Heart right ventricle (tissue), 16 donors: Measurements from ENCODE around the gene TMEM221. TPM values are rescaled to one million over a fixed set of nuclear protein-coding genes. Genes with fewer than 3 reads are reported as not detected.

Source experiments
- ATAC-seq, 8 donors: fragments of 200-7000 bp; cut with Tn5 transposase; one replicate each; pipeline ENCODE4 v1.9.1; 2020; ENCODE audit warnings: mild to moderate bottlenecking in 8 of 8, moderate library complexity in 8 of 8, moderate number of reproducible peaks in 1 of 8
- DNase-seq, 2 donors: peaks; one replicate each; pipeline ENCODE4 v3.0.0-alpha.2; 2020
- H3K27ac ChIP-seq, 10 donors: fragments of 200-600 bp; sonication (generic) in 2 of 10; one replicate each; pipeline versions ENCODE4 v1.5.0 to v1.8.0; 2020 to 2022; ENCODE audit warnings: mild to moderate bottlenecking in 3 of 10
- H3K27me3 ChIP-seq, 7 donors: fragments of 200-600 bp; one replicate each; pipeline ENCODE4 v1.8.0; 2021 to 2022; ENCODE audit warnings: mild to moderate bottlenecking in 2 of 7
- H3K36me3 ChIP-seq, 9 donors: fragments of 200-600 bp; sonication (generic) in 1 of 9; one replicate each; pipeline versions ENCODE4 v1.5.0 to v1.8.0; 2020 to 2022; ENCODE audit warnings: mild to moderate bottlenecking in 2 of 9
- H3K4me1 ChIP-seq, 9 donors: fragments of 200-600 bp; sonication (generic) in 1 of 9; one replicate each; pipeline versions ENCODE4 v1.5.0 to v1.8.0; 2020 to 2022; ENCODE audit warnings: mild to moderate bottlenecking in 4 of 9
- H3K4me3 ChIP-seq, 10 donors: fragments of 200-600 bp; sonication (generic) in 2 of 10; one replicate each; pipeline versions ENCODE4 v1.5.0 to v1.8.0; 2020 to 2022; ENCODE audit warnings: mild to moderate bottlenecking in 7 of 10, moderate library complexity in 2 of 10
- H3K9me3 ChIP-seq, 11 donors: fragments of 200-600 bp in 10 of 11; sonication (generic) in 2 of 11; one replicate each; pipeline versions ENCODE4 v1.5.0 to v1.8.0; 2013 to 2022; ENCODE audit warnings: mild to moderate bottlenecking in 2 of 11, control low read depth in 1 of 11, moderate library complexity in 1 of 11
- CTCF ChIP-seq, 9 donors: fragments of 200-600 bp; sonication (generic) in 2 of 9; IDR thresholded peaks; one replicate each; pipeline versions ENCODE4 v1.5.0 to v1.8.0; 2021 to 2022; ENCODE audit warnings: antibody characterized with exemption in 9 of 9, mild to moderate bottlenecking in 5 of 9, moderate library complexity in 1 of 9
- WGBS, 2 donors: extraction: QIAGEN DNeasy Blood & Tissue Kit; methylation state at CpG; one replicate each; pipeline ENCODE4 v1.1.7; 2013; ENCODE audit warnings: inconsistent platforms in 1 of 2; 5-methylcytosine and 5-hydroxymethylcytosine counted together
- intact Hi-C, 10 donors: fragments of 100-400 bp; cut with DNase I; formaldehyde crosslinking; loops; one replicate each; pipeline versions ENCODE4 v1.11.1 to v1.14.2; 2022
- polyA plus RNA-seq, 2 donors: library from polyadenylated mRNA; stranded (reverse); fragments of 200-250 nt; gene quantifications; one replicate each; pipeline ENCODE4 v1.2.3, GENCODE V29; 2013
- total RNA-seq, 10 donors: library from RNA; stranded (reverse); fragmentation: NEBNext Ultra II Directional in 3 of 10; extraction: Animal tissue kit (Norgen Biotek cat#: 25700) in 3 of 10; gene quantifications; one replicate each; pipeline versions ENCODE4 v1.2.1 to v1.2.4, GENCODE V29; 2021 to 2023
- donor health status: Arrhythmogenic right ventricular cardiomyopathy.
- donor health status: ischemic (EF 13 %, LVEDD 7.1; RV severe dilation, severe dysfunction).
- donor health status: healthy with polysubstance abuse.
- donor health status: DM: no; HTN: yes; CAD: no.
- donor health status: DM: no; HTN: no; CAD: no.
- donor health status: ischemic (EF 25% LVEDD 6.9; RV normal size, moderate dysfunction).
- donor health status: ischemic (EF 25% LVEDD 5.7; RV mildly dilated, moderate dysfunction).
- donor health status: healthy.
- donor health status: DM: yes; HTN: yes; CAD: no.
- donor health status: Ischemic cardiomyopathy.
- donor health status: ischemic (EF 35%, LVEDD 5.7; RV mildly dilated, moderate dysfunction).
- donor health status: nonischemic (EF 11% LVEDD 7.7; RV severe dilation, severe dysfunction).
- donor health status: DM: yes; HTN: yes; CAD: no.
- donor health status: PGD.
- donor health status: ischemic (EF 29% LVEDD 5.4; RV normal size, mild dysfunction).
- donor health status: nonischemic (EF 23%, LVEDD 6.1; RV moderate dilation, normal function).

The TMEM221 gene
- total and polyA plus RNA-seq, 12 donors: 0.03 to 0.20 (median 0.12) TPM; not detected in 9

DNA sequence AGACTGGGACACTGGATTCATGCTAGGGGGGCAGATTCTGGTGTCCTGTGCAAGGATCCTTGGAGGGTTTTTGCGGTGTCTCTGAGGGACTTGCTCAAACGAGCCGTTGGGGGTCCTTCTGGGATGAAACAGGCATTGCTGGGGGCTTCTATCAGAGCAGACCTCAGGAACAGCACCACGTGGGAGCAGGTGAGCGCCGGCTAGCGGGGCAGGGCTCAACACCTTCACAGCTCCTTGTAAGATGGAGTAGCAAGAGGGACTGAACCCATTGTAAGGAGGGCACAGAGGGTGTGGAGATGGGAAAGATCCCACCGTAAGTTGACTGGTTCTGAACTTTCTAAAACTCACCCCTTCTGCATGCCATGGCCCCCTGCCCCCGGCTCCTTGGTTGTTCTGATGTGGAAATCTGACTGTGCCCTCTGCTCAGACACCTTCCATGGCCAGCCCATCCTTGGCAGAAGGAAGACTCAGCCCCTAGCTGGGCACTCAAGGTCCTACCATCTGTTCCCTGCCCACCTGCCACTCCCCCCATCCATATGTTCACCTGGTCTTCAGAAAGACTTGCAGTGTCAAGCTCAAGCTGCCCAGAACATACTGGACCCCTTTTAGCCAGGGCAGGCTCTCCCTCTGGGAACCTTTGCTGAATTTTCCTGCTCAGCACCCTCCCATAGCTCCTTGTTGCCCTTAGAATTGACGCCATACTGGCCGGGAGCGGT is 23.1 kb upstream of the TMEM221 start:
- Histone ChIP-seq H3K4me1 (peaks cover 10 to 55% (median 37%) of the 10 kb centered on the region in 9 donors), H3K9me3 (no peaks in the 10 kb centered on the region), H3K27ac (peak overlapping the region in 2 of 10 donors; percentile 20 to 96), H3K36me3 (peaks cover 0 to 12% (median 0%) of the 10 kb centered on the region in 9 donors), H3K27me3 (no peaks in the 10 kb centered on the region), H3K4me3 (peak overlapping the region in 7 of 10 donors; percentile 70 to 99 (median 87))
- DNase-seq (no peak), ATAC-seq (no peak)
- 57 to 65% methylated on average over 12 of the region's 12 CpGs for WGBS, 2 donors
- intact Hi-C loops: loop anchor here in 1 of 10 donors (5.0 kb wide), 1 partner anchor 41 kb away; the partner anchor contains the start of gene PGLS
- TF ChIP-seq CTCF (IDR thresholded peaks at IDR 0.05): no peak

DNA sequence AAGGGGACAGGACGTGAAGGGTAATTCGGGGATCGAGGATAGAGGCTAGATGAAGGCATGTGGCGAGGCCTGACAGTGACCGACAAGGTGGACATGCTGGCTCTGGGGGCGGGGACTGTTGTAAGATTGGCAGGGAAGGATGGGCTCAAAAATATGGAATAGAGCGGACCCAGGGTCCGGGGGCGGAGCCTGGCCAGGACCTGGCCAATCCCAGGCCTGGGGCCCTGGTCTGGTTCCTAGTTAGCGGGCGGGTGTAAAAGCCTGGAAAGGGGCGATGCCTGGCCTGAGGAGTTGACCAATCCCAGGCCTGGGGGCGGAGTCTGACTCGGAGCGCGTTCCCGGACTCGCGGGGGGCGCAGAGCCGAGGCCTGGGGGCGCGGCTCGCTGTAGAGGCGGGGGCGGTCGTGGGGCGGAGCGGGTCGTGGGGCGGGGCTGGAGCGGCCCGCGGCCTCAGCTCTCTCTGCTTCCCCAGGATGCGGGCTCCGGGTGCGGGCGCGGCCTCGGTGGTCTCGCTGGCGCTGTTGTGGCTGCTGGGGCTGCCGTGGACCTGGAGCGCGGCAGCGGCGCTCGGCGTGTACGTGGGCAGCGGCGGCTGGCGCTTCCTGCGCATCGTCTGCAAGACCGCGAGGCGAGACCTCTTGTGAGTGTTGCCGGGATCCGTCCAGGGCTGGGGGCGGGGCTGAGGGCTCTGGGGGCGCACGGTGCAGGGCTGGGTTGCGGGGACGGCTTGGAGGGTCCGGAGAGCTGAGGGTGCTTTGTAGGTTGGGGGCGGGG is 21.8 kb upstream of the TMEM221 start, which contains the start of gene SLC27A1:
SLC27A1 (plus strand) TSS at position 457 of the 774 bp plus-strand sequence; CDS start at position 474, 17 bp downstream.
- peak; percentile 88 to 93 (median 90) for ATAC-seq
- Histone ChIP-seq H3K4me3 (peak within 1 kb of the TSS; percentile 60 to 99 (median 82)), H3K36me3 (peaks cover 0 to 12% (median 0%) of the 10 kb centered on the region in 9 donors), H3K27ac (peak within 1 kb of the TSS; percentile 82 to 97 (median 96)), H3K9me3 (no peaks in the 10 kb centered on the region), H3K4me1 (peaks cover 9 to 53% (median 30%) of the 10 kb centered on the region in 9 donors), H3K27me3 (no peaks in the 10 kb centered on the region)
- 0% methylated on average over 50 to 67 of the region's 67 CpGs for WGBS, 2 donors
- intact Hi-C loops: loop anchor here in 1 of 10 donors (5.0 kb wide), 1 partner anchor 42 kb away; the partner anchor contains the start of gene PGLS
- DNase-seq: peak; percentile 97 to 99
- TF ChIP-seq CTCF (IDR thresholded peaks at IDR 0.05): peak in 1 of 9 donors; percentile 14

GRCh38 chr19:17469481-17470067 is 21.1 kb upstream of the TMEM221 start:
- DNase-seq: peak; percentile 95 to 97
- TF ChIP-seq CTCF (IDR thresholded peaks at IDR 0.05): no peak
- 0% methylated on average over 29 to 31 of the region's 31 CpGs for WGBS, 2 donors
- H3K27ac ChIP-seq: peak overlapping the region; percentile 82 to 97 (median 96)
- H3K27me3 ChIP-seq: no peaks in the 10 kb centered on the region
- peaks cover 7 to 48% (median 24%) of the 10 kb centered on the region in 9 donors for H3K4me1 ChIP-seq
- H3K4me3 ChIP-seq: peak overlapping the region; percentile 46 to 99 (median 82)
- peak; percentile 75 to 87 (median 81) for ATAC-seq
- H3K9me3 ChIP-seq: no peaks in the 10 kb centered on the region
- intact Hi-C loops: loop anchor here in 9 of 10 donors (5.0 to 10.0 kb wide), 7 partner anchors 43 to 162 kb away; partner anchors contain the start of genes CCDC194 (in 3 of the 9), PGLS (in 2 of the 9), DDA1 (in 1 of the 9) and MRPL34 (in 1 of the 9)
- H3K36me3 ChIP-seq: peaks cover 0 to 12% (median 0%) of the 10 kb centered on the region in 9 donors
